GM21367 (cell line): ENCODE data around the gene TRIP12.
A peak's percentile ranks its signal among the peaks of the same experiment; 100 is the strongest.
"Not testable (repeated sequence)": the region's sequence is repeated elsewhere in the genome, so short reads cannot be mapped to it uniquely, and the experiment has no call there.

Experiments
- ATAC-seq: cut with Tn5 transposase; IDR thresholded peaks from one replicate; pipeline ENCODE4 v1.9.1; 2021; ENCODE audit not compliant: unreplicated experiment

The TRIP12 gene

GRCh38 chr2:229725716-229726574 is 195.9 kb downstream of the TRIP12 start:
- ATAC-seq: no peak

- not testable (repeated sequence) for ATAC-seq
These were observed 198.6 kb downstream of the TRIP12 start for GRCh38 chr2:229723192-229723591.

GRCh38 chr2:229719926-229720647 is 201.7 kb downstream of the TRIP12 start:
- no peak for ATAC-seq

- no peak for ATAC-seq
These were observed 203.8 kb downstream of the TRIP12 start for GRCh38 chr2:229718057-229718456.

GRCh38 chr2:229715895-229716507 is 205.8 kb downstream of the TRIP12 start:
- no peak for ATAC-seq

- ATAC-seq: peak; percentile 39
These were observed 206.9 kb downstream of the TRIP12 start for GRCh38 chr2:229714736-229715541.

GRCh38 chr2:229714080-229714735 is 207.6 kb downstream of the TRIP12 start, which contains the start of gene DNER:
DNER (minus strand) TSS chr2:229714555; CDS start chr2:229714423, 132 bp downstream.
- peak; percentile 55 for ATAC-seq
